MG63 (cell line): ENCODE results near the gene CXorf49. TPM values are rescaled to one million over a fixed set of nuclear protein-coding genes. Genes with fewer than 3 reads are reported as not detected.

ENCODE experiments used
- total RNA-seq: library from RNA; depleted of rRNA; stranded (reverse); fragments of >200 nt; shearing (Covaris generic); gene quantifications from 2 replicates; pipeline ENCODE4 v1.2.3, GENCODE V29; 2014; ENCODE audit warnings: low replicate concordance; rRNA removed

Gene CXorf49
- total RNA-seq, 1 experiment from 2014 or later, result not detected

Other genes with a start within 250 kb of the CXorf49 start
- 47.0 and 68.8 TPM in 2 replicates for gene OGT, start 185.2 kb downstream of the CXorf49 start, total RNA-seq
- 1.1 and 1.4 TPM in 2 replicates for gene GCNA, start 139.8 kb downstream of the CXorf49 start, total RNA-seq
- not detected in 2 replicates for gene CXCR3, start 99.8 kb downstream of the CXorf49 start, total RNA-seq
- gene CXorf49B, start 45.1 kb upstream of the CXorf49 start, total RNA-seq, result not detected in 2 replicates
- gene NHSL2, start 192.6 kb upstream of the CXorf49 start, total RNA-seq, result not detected in 2 replicates